K562 (cell line): ENCODE results near the gene TLR8. TPM values are rescaled to one million over a fixed set of nuclear protein-coding genes. Genes with fewer than 3 reads are reported as not detected.

ENCODE experiments used
- CBFB ChIP-seq: sonication (generic); formaldehyde crosslinking; IDR thresholded peaks from 2 replicates; pipeline ENCODE4 v1.4.0; 2020; ENCODE audit warnings: mild to moderate bottlenecking, missing genetic modification reagents
- CBX2 ChIP-seq: fragments of 200-600 bp; sonication (generic); IDR thresholded peaks from one replicate; pipeline ENCODE4 v1.6.1; 2012; ENCODE audit warnings: mild to moderate bottlenecking, low read length, inconsistent platforms; ENCODE audit not compliant: insufficient read depth, poor library complexity, severe bottlenecking
- CHCHD3 ChIP-seq: fragments of 250-450 bp; sonication (Bioruptor Pico); IDR thresholded peaks from 2 replicates; pipeline ENCODE4 v2.1.2; 2022; ENCODE audit warnings: mild to moderate bottlenecking
- MBD2 ChIP-seq: sonication (generic); IDR thresholded peaks from 2 replicates; pipeline ENCODE4 v1.6.1; 2016; ENCODE audit warnings: low read depth, borderline replicate concordance
- NONO ChIP-seq, 2 experiments: fragments of 200-400 bp in 1 of 2; fragments of 450-650 bp in 1 of 2; formaldehyde crosslinking in 1 of 2; IDR thresholded peaks; 2 replicates each; pipeline ENCODE4 v1.6.1; 2017; ENCODE audit warnings: low read depth in 2 of 2, mild to moderate bottlenecking in 2 of 2, moderate library complexity in 2 of 2, low read length in 1 of 2
- STAT5A ChIP-seq: IDR thresholded peaks from 2 replicates; pipeline ENCODE4 v1.6.1; 2012; ENCODE audit warnings: low read length, inconsistent platforms, borderline replicate concordance
- TBL1XR1 ChIP-seq, 2 experiments: IDR thresholded peaks; 2 replicates each; pipeline ENCODE4 v1.6.1; 2012; ENCODE audit warnings: improper control_type of control experiment in 2 of 2, low read length in 2 of 2, mild to moderate bottlenecking in 1 of 2
- WHSC1 ChIP-seq: IDR thresholded peaks from one replicate; pipeline ENCODE4 v1.6.1; 2012; ENCODE audit warnings: low read length, control low read depth, inconsistent platforms
- ZFP30 ChIP-seq: fragments of 250-450 bp; sonication (Bioruptor Pico); IDR thresholded peaks from 2 replicates; pipeline ENCODE4 v1.8.0; 2022; ENCODE audit warnings: moderate library complexity, mild to moderate bottlenecking, inconsistent platforms, borderline replicate concordance
- ZNF507 ChIP-seq: conservative IDR thresholded peaks from 2 replicates; pipeline ENCODE4 v1.6.1; 2017; ENCODE audit warnings: missing genetic modification characterization, missing compliant biosample characterization
- polyA plus RNA-seq, 8 experiments: library from polyadenylated mRNA; depleted of rRNA in 4 of 8; stranded (reverse) in 5 of 8; unstranded in 3 of 8; fragments of >200 nt; fragmentation: Nextera tagmentation in 2 of 8; fragmentation: Illumina TruSeq in 1 of 8; extraction: Ambion mirVana in 2 of 8; extraction: Trizol in 1 of 8; gene quantifications; 2 replicates each; pipeline versions ENCODE4 v1.2.1 to v1.2.3, GENCODE V29; 2011 to 2014; ENCODE audit warnings: inconsistent platforms in 1 of 8, missing spikeins in 1 of 8
- total RNA-seq, 7 experiments: library from RNA; depleted of rRNA in 6 of 7; stranded (reverse); fragments of >200 nt in 6 of 7; fragmentation: Illumina TruSeq in 2 of 7; extraction: Trizol in 2 of 7; gene quantifications; 2 replicates each; pipeline versions ENCODE4 v1.2.1 to v1.2.3, GENCODE V29; 2011 to 2021; ENCODE audit warnings: low replicate concordance in 1 of 7
- TF ChIP-seq, protein P1 (sequence below): fragments of 250-450 bp; sonication (Bioruptor Pico); IDR thresholded peaks from 2 replicates; pipeline ENCODE4 v1.9.0; 2021; ENCODE audit warnings: mild to moderate bottlenecking, inconsistent platforms
- TF ChIP-seq, protein P2 (sequence below): fragments of 200-800 bp; sonication (Bioruptor generic); IDR thresholded peaks from 2 replicates; pipeline ENCODE4 v1.6.1; 2017; ENCODE audit warnings: missing genetic modification characterization, missing compliant biosample characterization
- TF ChIP-seq, protein P3 (sequence below), 2 experiments: fragments of 450-650 bp; IDR thresholded peaks; 2 replicates each; pipeline ENCODE4 v1.6.1; 2016

Gene TLR8
- total and polyA plus RNA-seq, 9 of the 15 experiments (the other 6 are each of a cell fraction or from before 2014, with no cell fraction given): not detected

DNA sequence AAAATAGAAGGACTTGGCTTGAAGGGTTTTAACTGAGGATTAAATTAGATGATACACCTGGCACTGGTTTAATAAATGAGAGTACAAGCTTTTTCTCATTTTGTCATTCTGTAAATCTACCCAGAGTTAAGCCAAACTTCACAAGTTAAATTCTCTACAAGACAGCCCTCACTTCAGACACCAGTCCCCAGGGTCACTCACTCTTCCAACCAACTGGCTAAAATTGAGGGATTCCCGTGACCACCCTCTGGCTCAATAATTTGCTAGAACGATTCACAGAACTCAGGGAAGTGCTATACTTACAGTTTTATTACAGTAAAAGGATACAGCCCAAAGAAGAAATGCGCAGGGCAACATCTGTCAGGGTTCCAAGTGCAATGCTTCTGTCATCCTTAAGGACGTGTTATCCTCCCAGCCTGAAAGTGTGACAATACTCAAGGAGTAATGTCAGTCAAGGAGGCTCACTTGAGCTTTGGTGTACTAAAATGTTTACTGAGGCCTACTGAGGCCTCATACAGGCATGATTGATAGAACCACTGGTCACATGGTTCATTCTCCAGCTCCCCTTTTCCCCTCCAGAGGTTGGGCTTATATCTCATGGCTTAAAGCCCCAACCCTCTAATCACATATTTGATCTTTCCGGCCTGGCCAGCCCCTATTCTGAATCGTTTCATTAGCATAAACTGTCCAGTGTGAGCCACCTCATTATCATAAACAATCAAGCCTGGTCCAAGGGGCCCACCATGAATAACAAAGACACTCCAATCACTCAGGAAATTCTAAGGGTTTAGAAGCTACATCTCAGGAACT, 58.9 kb downstream of the TLR8 start (continued):
- TF ChIP-seq, protein P1, sequence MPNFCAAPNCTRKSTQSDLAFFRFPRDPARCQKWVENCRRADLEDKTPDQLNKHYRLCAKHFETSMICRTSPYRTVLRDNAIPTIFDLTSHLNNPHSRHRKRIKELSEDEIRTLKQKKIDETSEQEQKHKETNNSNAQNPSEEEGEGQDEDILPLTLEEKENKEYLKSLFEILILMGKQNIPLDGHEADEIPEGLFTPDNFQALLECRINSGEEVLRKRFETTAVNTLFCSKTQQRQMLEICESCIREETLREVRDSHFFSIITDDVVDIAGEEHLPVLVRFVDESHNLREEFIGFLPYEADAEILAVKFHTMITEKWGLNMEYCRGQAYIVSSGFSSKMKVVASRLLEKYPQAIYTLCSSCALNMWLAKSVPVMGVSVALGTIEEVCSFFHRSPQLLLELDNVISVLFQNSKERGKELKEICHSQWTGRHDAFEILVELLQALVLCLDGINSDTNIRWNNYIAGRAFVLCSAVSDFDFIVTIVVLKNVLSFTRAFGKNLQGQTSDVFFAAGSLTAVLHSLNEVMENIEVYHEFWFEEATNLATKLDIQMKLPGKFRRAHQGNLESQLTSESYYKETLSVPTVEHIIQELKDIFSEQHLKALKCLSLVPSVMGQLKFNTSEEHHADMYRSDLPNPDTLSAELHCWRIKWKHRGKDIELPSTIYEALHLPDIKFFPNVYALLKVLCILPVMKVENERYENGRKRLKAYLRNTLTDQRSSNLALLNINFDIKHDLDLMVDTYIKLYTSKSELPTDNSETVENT: no peak
- no peak for TF ChIP-seq NONO (IDR thresholded peaks at IDR 0.05; ENCODE audit: low read depth in 2 of 2, low read length in 1 of 2)
- no peak for TF ChIP-seq CBFB (CRISPR knock-in tag)
- TF ChIP-seq CBX2: no peak
- TF ChIP-seq MBD2: no peak
- TF ChIP-seq WHSC1: no peak
- TF ChIP-seq CHCHD3 (CRISPR knock-in tag): no peak
- no peak for TF ChIP-seq ZFP30 (CRISPR knock-in tag)
- no peak for TF ChIP-seq TBL1XR1 (IDR thresholded peaks at IDR 0.05; ENCODE audit: low read length in 2 of 2)
- TF ChIP-seq, protein P2, sequence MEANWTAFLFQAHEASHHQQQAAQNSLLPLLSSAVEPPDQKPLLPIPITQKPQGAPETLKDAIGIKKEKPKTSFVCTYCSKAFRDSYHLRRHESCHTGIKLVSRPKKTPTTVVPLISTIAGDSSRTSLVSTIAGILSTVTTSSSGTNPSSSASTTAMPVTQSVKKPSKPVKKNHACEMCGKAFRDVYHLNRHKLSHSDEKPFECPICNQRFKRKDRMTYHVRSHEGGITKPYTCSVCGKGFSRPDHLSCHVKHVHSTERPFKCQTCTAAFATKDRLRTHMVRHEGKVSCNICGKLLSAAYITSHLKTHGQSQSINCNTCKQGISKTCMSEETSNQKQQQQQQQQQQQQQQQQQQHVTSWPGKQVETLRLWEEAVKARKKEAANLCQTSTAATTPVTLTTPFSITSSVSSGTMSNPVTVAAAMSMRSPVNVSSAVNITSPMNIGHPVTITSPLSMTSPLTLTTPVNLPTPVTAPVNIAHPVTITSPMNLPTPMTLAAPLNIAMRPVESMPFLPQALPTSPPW (CRISPR knock-in tag): peak; percentile 75
- TF ChIP-seq ZNF507 (tag): no peak
- TF ChIP-seq, protein P3, sequence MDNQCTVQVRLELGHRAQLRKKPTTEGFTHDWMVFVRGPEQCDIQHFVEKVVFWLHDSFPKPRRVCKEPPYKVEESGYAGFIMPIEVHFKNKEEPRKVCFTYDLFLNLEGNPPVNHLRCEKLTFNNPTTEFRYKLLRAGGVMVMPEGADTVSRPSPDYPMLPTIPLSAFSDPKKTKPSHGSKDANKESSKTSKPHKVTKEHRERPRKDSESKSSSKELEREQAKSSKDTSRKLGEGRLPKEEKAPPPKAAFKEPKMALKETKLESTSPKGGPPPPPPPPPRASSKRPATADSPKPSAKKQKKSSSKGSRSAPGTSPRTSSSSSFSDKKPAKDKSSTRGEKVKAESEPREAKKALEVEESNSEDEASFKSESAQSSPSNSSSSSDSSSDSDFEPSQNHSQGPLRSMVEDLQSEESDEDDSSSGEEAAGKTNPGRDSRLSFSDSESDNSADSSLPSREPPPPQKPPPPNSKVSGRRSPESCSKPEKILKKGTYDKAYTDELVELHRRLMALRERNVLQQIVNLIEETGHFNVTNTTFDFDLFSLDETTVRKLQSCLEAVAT (IDR thresholded peaks at IDR 0.05): 0 out of 4 replicates have a peak, but pooled peaks of 1 of the 2 experiments have one; percentile 58
- no peak for TF ChIP-seq STAT5A
